GM12891 (cell line): Measurements from ENCODE around the gene KCNJ5.

Source experiments
- PAX5 ChIP-seq: IDR thresholded peaks from 2 replicates; pipeline ENCODE4 v1.6.1; 2011; ENCODE audit warnings: low read length, moderate library complexity, mild to moderate bottlenecking; ENCODE audit not compliant: insufficient read depth, severe bottlenecking
- POLR2A ChIP-seq: IDR thresholded peaks from 2 replicates; pipeline ENCODE4 v1.6.1; 2011; ENCODE audit warnings: low read depth, low read length, control low read depth
- POLR2AphosphoS5 ChIP-seq: IDR thresholded peaks from 2 replicates; pipeline ENCODE4 v1.6.1; 2011; ENCODE audit warnings: low read depth, low read length, control low read depth
- POU2F2 ChIP-seq: IDR thresholded peaks from 2 replicates; pipeline ENCODE4 v1.6.1; 2011; ENCODE audit warnings: low read depth, mild to moderate bottlenecking, control low read depth, low read length, moderate library complexity
- SPI1 ChIP-seq: IDR thresholded peaks from 2 replicates; pipeline ENCODE4 v1.6.1; 2011; ENCODE audit warnings: low read depth, low read length, control low read depth
- TAF1 ChIP-seq: IDR thresholded peaks from 2 replicates; pipeline ENCODE4 v1.6.1; 2011; ENCODE audit warnings: low read depth, low read length, control low read depth

DNA sequence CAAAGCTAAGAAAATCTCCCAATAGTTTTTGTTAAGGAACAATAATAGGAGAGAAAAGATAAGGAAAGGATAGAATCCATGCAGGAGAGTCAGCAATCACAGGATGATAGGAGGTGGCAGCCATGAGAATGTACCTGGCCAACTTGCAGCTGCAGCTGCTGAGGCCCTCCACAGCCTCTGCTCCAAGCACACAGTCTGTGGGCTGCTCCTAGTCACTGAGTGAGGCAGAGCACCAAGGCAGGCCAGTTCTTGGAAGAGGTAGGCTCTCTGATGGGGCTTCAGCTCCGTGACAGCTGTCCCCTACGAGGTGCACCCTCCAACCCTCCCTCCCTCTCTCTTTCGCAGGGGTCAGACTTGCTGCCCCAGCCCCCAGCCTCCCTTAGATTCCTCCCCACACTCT lies 18.6 kb upstream of the KCNJ5 start:
- TF ChIP-seq SPI1, result no peak
- TF ChIP-seq POLR2AphosphoS5, result no peak
- no peak for TF ChIP-seq POLR2A
- no peak for TF ChIP-seq TAF1
- no peak for TF ChIP-seq PAX5
- TF ChIP-seq POU2F2, result no peak
